ENCODE results near the gene CCDC9.

Gene CCDC9

DNA sequence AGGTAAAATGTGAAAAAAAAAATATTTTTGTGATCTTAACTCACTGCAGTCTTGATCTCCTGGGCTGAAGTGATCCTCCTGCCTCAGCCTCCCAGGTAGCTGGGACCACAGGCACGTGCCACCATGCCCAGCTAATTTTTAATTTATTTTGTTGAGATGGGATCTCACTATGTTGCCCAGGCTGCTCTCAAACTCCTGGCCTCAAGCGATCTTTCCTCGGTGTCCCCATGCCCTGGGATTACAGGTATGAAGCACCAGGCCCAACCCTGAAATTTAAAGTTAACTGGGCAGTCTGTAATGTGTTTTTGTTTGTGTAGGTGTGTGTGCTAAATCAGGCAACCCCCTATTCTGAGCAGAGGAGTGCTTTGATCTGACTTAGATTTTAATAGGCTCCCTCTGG, 50.0 kb downstream of the CCDC9 start:
- peak overlapping the region in 1 of 2 donors; percentile 16 for H3K27ac ChIP-seq
- TF ChIP-seq, protein P1, sequence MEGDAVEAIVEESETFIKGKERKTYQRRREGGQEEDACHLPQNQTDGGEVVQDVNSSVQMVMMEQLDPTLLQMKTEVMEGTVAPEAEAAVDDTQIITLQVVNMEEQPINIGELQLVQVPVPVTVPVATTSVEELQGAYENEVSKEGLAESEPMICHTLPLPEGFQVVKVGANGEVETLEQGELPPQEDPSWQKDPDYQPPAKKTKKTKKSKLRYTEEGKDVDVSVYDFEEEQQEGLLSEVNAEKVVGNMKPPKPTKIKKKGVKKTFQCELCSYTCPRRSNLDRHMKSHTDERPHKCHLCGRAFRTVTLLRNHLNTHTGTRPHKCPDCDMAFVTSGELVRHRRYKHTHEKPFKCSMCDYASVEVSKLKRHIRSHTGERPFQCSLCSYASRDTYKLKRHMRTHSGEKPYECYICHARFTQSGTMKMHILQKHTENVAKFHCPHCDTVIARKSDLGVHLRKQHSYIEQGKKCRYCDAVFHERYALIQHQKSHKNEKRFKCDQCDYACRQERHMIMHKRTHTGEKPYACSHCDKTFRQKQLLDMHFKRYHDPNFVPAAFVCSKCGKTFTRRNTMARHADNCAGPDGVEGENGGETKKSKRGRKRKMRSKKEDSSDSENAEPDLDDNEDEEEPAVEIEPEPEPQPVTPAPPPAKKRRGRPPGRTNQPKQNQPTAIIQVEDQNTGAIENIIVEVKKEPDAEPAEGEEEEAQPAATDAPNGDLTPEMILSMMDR (IDR thresholded peaks at IDR 0.05), result no peak
- intact Hi-C loops (cut with DNase I; ENCODE audit: low total_unique reads), result loop anchor here (10.0 kb wide), 1 partner anchor 198 kb away; no protein-coding TSS in a partner anchor
- peaks cover 0 to 38% (median 12%) of the 10 kb centered on the region in 4 donors for H3K4me1 ChIP-seq
- no peaks in the 10 kb centered on the region for H3K27me3 ChIP-seq
- H3K4me3 ChIP-seq, result no peak overlapping the region
- DNase-seq, result no peak
- no peaks in the 10 kb centered on the region for H3K36me3 ChIP-seq
- no peaks in the 10 kb centered on the region for H3K9me3 ChIP-seq

DNA sequence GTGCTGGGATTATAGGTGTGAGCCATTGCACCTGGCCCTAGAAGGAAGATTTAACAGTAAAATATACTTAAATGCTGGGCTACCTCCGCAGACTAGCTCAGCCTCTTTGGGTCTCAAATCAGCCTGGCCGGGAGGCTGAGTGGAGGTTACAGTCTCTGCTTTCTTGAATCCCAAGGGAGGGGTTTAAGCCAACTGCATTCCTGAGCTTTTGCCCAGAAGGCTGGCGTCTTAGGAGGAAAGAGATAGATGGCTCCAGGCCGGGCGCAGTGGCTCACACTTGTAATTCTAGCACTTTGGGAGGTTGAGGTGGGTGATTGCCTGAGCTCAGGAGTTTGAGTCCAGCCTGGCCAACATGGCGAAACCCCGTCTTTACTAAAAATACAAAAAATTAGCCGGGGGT, 52.7 kb downstream of the CCDC9 start:
- Histone ChIP-seq H3K9me3 (no peaks in the 10 kb centered on the region), H3K4me3 (no peak overlapping the region), H3K27me3 (no peaks in the 10 kb centered on the region), H3K36me3 (no peaks in the 10 kb centered on the region), H3K4me1 (peaks cover 0 to 38% (median 12%) of the 10 kb centered on the region in 4 donors), H3K27ac (peak overlapping the region; percentile 38 to 62)
- DNase-seq, result peak; percentile 34 to 83
- intact Hi-C loops (cut with DNase I; ENCODE audit: low total_unique reads), result loop anchor here (10.0 kb wide), 1 partner anchor 196 kb away; no protein-coding TSS in a partner anchor
- TF ChIP-seq, protein P1 (IDR thresholded peaks at IDR 0.05), result no peak

DNA sequence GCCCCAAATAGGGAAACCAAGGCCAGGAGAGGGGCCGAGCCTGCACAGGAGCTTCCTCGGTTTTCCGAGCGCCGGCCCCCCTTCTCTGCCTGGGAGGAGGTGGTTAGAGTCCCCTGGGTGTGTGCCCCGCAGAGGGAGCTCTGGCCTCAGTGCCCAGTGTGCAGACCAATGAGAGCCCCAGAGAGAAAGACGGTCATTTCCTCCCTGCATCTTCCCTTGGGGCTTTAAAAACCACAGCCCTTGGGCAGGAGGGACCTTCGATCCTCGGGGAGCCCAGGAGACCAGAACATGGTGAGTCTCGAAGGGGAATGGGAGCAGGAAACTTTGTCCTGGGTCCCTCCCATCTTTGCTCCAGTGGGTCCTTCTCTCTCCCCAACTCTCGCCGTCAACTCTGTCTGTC, 53.3 kb downstream of the CCDC9 start, which contains the start of gene C5AR1:
TSS of gene C5AR1 (plus strand) at position 254 of the 400 bp plus-strand sequence. CDS start at position 289, 35 bp downstream.
- H3K4me1 ChIP-seq, result peaks cover 0 to 38% (median 12%) of the 10 kb centered on the region in 4 donors
- TF ChIP-seq, protein P1 (IDR thresholded peaks at IDR 0.05), result no peak
- peak within 1 kb of the TSS; percentile 20 to 24 for H3K4me3 ChIP-seq
- no peaks in the 10 kb centered on the region for H3K36me3 ChIP-seq
- intact Hi-C loops (cut with DNase I; ENCODE audit: low total_unique reads), result loop anchor here (10.0 kb wide), 1 partner anchor 195 kb away; no protein-coding TSS in a partner anchor
- peak within 1 kb of the TSS; percentile 38 to 62 for H3K27ac ChIP-seq
- no peaks in the 10 kb centered on the region for H3K27me3 ChIP-seq
- peak; percentile 66 to 76 for DNase-seq
- no peaks in the 10 kb centered on the region for H3K9me3 ChIP-seq

DNA sequence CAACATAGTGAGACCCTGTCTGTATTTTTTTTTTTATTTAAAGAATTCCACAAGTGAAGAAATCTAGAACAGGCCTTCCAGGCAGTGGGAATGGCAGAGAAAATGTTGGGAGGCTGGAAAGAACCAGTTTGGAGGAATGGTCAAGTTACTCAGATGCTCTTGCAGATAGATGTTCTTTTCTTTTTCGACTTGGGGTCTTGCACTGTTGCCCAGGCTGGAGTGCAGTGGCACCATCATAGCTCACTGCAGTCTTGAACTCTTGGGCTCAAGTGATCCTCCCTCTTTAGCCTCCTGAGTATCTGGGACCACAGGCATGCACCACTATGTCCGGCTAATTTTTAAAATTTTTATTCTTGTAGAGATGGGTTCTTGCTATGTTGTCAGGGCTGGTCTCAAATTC, 54.0 kb downstream of the CCDC9 start:
- H3K4me1 ChIP-seq, result peaks cover 0 to 32% (median 10%) of the 10 kb centered on the region in 4 donors

DNA sequence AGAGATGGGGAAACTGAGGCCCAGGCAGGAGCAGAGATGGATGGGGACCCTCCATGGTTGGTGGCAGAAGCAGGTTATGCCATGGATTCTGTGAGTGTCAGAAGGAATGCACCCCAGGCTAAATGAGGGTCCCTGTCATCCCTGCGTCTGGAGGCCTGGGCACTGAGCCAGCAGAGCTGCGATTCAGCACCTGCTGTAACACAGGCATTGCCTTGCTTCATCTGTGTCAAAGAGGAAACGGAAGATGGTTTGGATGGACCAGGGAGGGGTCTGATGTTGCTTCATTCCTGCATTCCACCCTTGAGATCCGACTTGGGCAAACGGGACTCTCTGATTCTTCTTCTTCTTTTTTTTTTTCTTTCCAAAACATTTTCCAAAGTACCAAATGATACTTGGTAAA, 54.5 kb downstream of the CCDC9 start:
- H3K27me3 ChIP-seq, result no peaks in the 10 kb centered on the region
- no peaks in the 10 kb centered on the region for H3K9me3 ChIP-seq
- peaks cover 0 to 32% (median 11%) of the 10 kb centered on the region in 4 donors for H3K4me1 ChIP-seq
- H3K4me3 ChIP-seq, result peak overlapping the region; percentile 20 to 24
- DNase-seq, result peak; percentile 51 to 76
- no peaks in the 10 kb centered on the region for H3K36me3 ChIP-seq
- intact Hi-C loops (cut with DNase I; ENCODE audit: low total_unique reads), result no loop called here
- no peak overlapping the region for H3K27ac ChIP-seq
- TF ChIP-seq, protein P1 (IDR thresholded peaks at IDR 0.05), result no peak

More for the DNA sequence above, 54.0 kb downstream of the CCDC9 start:
- Histone ChIP-seq H3K27me3 (no peaks in the 10 kb centered on the region), H3K27ac (peak overlapping the region in 1 of 2 donors; percentile 62), H3K36me3 (no peaks in the 10 kb centered on the region), H3K4me3 (peak overlapping the region; percentile 20 to 24), H3K9me3 (no peaks in the 10 kb centered on the region)
- no peak for DNase-seq
- intact Hi-C loops (cut with DNase I; ENCODE audit: low total_unique reads), result no loop called here
- TF ChIP-seq, protein P1 (IDR thresholded peaks at IDR 0.05), result no peak
